ENCODE results near the gene CISH.

CISH gene

GRCh38 chr3:50642382-50642781 is 30.8 kb upstream of the CISH start:
- POLR2A ChIA-PET (ENCODE audit: low non-redundant PET) = no interaction called here
- DNase-seq (ENCODE audit: low spot score) = no peak
- CTCF ChIA-PET = no interaction called here
- no peak overlapping the region for H3K27ac ChIP-seq
- no peak for TF ChIP-seq CTCF (conservative IDR thresholded peaks at IDR 0.05; ENCODE audit: low read depth)

- POLR2A ChIA-PET (ENCODE audit: low non-redundant PET) = no interaction called here
- TF ChIP-seq CTCF (conservative IDR thresholded peaks at IDR 0.05; ENCODE audit: low read depth) = no peak
- DNase-seq (ENCODE audit: low spot score) = no peak
- CTCF ChIA-PET = no interaction called here
- peak overlapping the region; percentile 19 for H3K27ac ChIP-seq
Observed at GRCh38 chr3:50639055-50639494, 27.5 kb upstream of the CISH start.

GRCh38 chr3:50637945-50638344 is 26.4 kb upstream of the CISH start:
- DNase-seq (ENCODE audit: low spot score) = no peak
- ChIA-PET POLR2A (ENCODE audit: low non-redundant PET) (no interaction called here), CTCF (no interaction called here)
- TF ChIP-seq CTCF (conservative IDR thresholded peaks at IDR 0.05; ENCODE audit: low read depth) = no peak
- peak overlapping the region; percentile 19 for H3K27ac ChIP-seq

GRCh38 chr3:50637011-50637410 is 25.4 kb upstream of the CISH start:
- no peak for DNase-seq (ENCODE audit: low spot score)
- POLR2A ChIA-PET (ENCODE audit: low non-redundant PET) = no interaction called here
- CTCF ChIA-PET = no interaction called here
- no peak for TF ChIP-seq CTCF (conservative IDR thresholded peaks at IDR 0.05; ENCODE audit: low read depth)
- no peak overlapping the region for H3K27ac ChIP-seq

- CTCF ChIA-PET = no interaction called here
- POLR2A ChIA-PET (ENCODE audit: low non-redundant PET) = no interaction called here
- no peak overlapping the region for H3K27ac ChIP-seq
- DNase-seq (ENCODE audit: low spot score) = no peak
- TF ChIP-seq CTCF (conservative IDR thresholded peaks at IDR 0.05; ENCODE audit: low read depth) = no peak
Observed at GRCh38 chr3:50635066-50635465, 23.5 kb upstream of the CISH start.

GRCh38 chr3:50633230-50633790 is 21.7 kb upstream of the CISH start:
- TF ChIP-seq CTCF (conservative IDR thresholded peaks at IDR 0.05; ENCODE audit: low read depth) = no peak
- H3K27ac ChIP-seq = peak overlapping the region; percentile 48
- CTCF ChIA-PET = interaction anchor here (0.5 kb wide), 1 partner anchor 12 kb away, joined by 5 read pairs; no protein-coding TSS in a partner anchor
- DNase-seq (ENCODE audit: low spot score) = no peak
- POLR2A ChIA-PET (ENCODE audit: low non-redundant PET) = no interaction called here

GRCh38 chr3:50632450-50632849 is 20.9 kb upstream of the CISH start:
- no peak for DNase-seq (ENCODE audit: low spot score)
- no peak for TF ChIP-seq CTCF (conservative IDR thresholded peaks at IDR 0.05; ENCODE audit: low read depth)
- POLR2A ChIA-PET (ENCODE audit: low non-redundant PET) = no interaction called here
- H3K27ac ChIP-seq = peak overlapping the region; percentile 48
- CTCF ChIA-PET = no interaction called here
